Sigmoid colon (tissue), 7 donors: ENCODE results near the gene PIWIL4. TPM values are rescaled to one million over a fixed set of nuclear protein-coding genes. Genes with fewer than 3 reads are reported as not detected.
"Not testable (repeated sequence)": the region's sequence is repeated elsewhere in the genome, so short reads cannot be mapped to it uniquely, and the experiment has no call there.

Experiments
- DNase-seq: peaks from one replicate; pipeline ENCODE4 v3.0.0-alpha.2; 2019
- H3K27ac ChIP-seq, 4 donors: fragments of 200-600 bp; sonication (generic); one replicate each; pipeline ENCODE4 v1.5.1; 2016 to 2019; ENCODE audit warnings: mild to moderate bottlenecking in 1 of 4
- H3K27me3 ChIP-seq, 3 donors: fragments of 200-600 bp; sonication (generic); one replicate each; pipeline ENCODE4 v1.5.1; 2019; ENCODE audit warnings: mild to moderate bottlenecking in 1 of 3
- H3K36me3 ChIP-seq, 4 donors: fragments of 200-600 bp; sonication (generic); one replicate each; pipeline ENCODE4 v1.5.1; 2016 to 2019
- H3K4me1 ChIP-seq, 4 donors: fragments of 200-600 bp; sonication (generic); one replicate each; pipeline ENCODE4 v1.5.1; 2017 to 2019
- H3K4me3 ChIP-seq, 4 donors: fragments of 200-600 bp; sonication (generic); one replicate each; pipeline ENCODE4 v1.5.1; 2017 to 2019; ENCODE audit warnings: mild to moderate bottlenecking in 2 of 4, moderate library complexity in 1 of 4
- H3K9me3 ChIP-seq, 4 donors: fragments of 200-600 bp in 3 of 4; sonication (generic) in 3 of 4; one replicate each; pipeline versions ENCODE4 v1.5.1 to v1.6.1; 2013 to 2019
- EP300 ChIP-seq, 4 donors: sonication (generic); formaldehyde crosslinking; IDR thresholded peaks; one replicate each; pipeline ENCODE4 v1.6.1; 2017; ENCODE audit warnings: antibody characterized with exemption in 4 of 4
- POLR2A ChIP-seq, 2 donors: fragments of 450-650 bp; IDR thresholded peaks; one replicate each; pipeline ENCODE4 v1.6.1; 2016; ENCODE audit warnings: antibody characterized with exemption in 2 of 2, mild to moderate bottlenecking in 2 of 2, moderate library complexity in 2 of 2
- POLR2AphosphoS5 ChIP-seq, 4 donors: sonication (generic); formaldehyde crosslinking; IDR thresholded peaks; one replicate each; pipeline ENCODE4 v1.6.1; 2017; ENCODE audit warnings: antibody characterized with exemption in 4 of 4
- WGBS, 2 donors: extraction: QIAGEN DNeasy Blood & Tissue Kit; methylation state at CpG; one replicate each; pipeline ENCODE4 v1.1.7; 2013; 5-methylcytosine and 5-hydroxymethylcytosine counted together
- intact Hi-C: fragments of 100-400 bp; cut with DNase I; formaldehyde crosslinking; loops from one replicate; pipeline ENCODE4 v1.15.1; 2023
- polyA plus RNA-seq, 3 donors: library from polyadenylated mRNA; stranded (reverse); fragments of 200-250 nt; gene quantifications; one replicate each; pipeline ENCODE4 v1.2.3, GENCODE V29; 2013
- total RNA-seq, 4 donors: library from RNA; depleted of rRNA; stranded (reverse); fragments of >200 nt; gene quantifications; one replicate each; pipeline ENCODE4 v1.1.0, GENCODE V29; 2016
- TF ChIP-seq, protein P1 (sequence below), 4 experiments: fragments of 450-650 bp in 3 of 4; fragments of 200-600 bp in 1 of 4; IDR thresholded peaks; one replicate each; pipeline ENCODE4 v1.5.1; 2016 to 2019; ENCODE audit warnings: antibody characterized with exemption in 4 of 4, mild to moderate bottlenecking in 3 of 4, moderate library complexity in 2 of 4
- donor health status: healthy with polysubstance abuse.
- donor health status: Bipolar disorder and iron deficiency.
- donor health status: healthy.

The PIWIL4 gene
- total and polyA plus RNA-seq, 7 donors = 3.5 to 8.1 (median 4.3) TPM

DNA sequence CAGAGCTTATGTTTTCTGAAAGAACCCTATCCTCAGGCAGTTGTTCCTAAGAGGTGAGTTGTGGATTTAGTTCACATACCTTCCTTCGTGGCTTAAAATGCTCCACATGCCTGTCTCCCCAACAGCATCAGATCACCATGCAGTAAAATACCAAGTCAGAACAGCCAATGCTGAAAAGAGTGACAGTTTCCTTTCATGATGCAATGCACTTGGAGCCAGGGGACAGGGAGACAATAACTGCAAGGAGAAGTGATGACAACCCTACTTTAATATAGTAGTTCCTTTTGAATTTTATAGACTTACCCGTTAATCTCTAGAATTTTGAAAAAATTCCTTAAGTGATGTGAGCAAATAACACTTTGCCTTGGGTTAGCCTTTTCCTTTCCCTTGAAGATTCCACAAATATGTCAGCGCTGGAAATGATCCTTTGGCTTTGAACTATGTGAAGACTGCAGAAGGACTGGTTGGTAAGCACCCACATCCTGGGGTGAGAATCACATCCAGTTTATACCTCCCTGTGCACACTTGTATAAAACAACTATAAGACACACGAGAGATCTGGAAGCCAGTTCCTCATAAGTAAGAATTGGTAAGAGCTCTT, 71.2 kb downstream of the PIWIL4 start:
- H3K27me3 ChIP-seq = no peaks in the 10 kb centered on the region
- WGBS, 2 donors = 71 to 77% methylated on average over 4 of the region's 4 CpGs
- H3K36me3 ChIP-seq = no peaks in the 10 kb centered on the region
- intact Hi-C loops = no loop called here
- H3K27ac ChIP-seq = peak overlapping the region; percentile 45 to 68 (median 58)
- H3K4me1 ChIP-seq = peaks cover 0 to 22% (median 16%) of the 10 kb centered on the region in 4 donors
- no peaks in the 10 kb centered on the region for H3K9me3 ChIP-seq
- DNase-seq = no peak
- H3K4me3 ChIP-seq = peak overlapping the region in 2 of 4 donors; percentile 0 to 7
- TF ChIP-seq, protein P1, sequence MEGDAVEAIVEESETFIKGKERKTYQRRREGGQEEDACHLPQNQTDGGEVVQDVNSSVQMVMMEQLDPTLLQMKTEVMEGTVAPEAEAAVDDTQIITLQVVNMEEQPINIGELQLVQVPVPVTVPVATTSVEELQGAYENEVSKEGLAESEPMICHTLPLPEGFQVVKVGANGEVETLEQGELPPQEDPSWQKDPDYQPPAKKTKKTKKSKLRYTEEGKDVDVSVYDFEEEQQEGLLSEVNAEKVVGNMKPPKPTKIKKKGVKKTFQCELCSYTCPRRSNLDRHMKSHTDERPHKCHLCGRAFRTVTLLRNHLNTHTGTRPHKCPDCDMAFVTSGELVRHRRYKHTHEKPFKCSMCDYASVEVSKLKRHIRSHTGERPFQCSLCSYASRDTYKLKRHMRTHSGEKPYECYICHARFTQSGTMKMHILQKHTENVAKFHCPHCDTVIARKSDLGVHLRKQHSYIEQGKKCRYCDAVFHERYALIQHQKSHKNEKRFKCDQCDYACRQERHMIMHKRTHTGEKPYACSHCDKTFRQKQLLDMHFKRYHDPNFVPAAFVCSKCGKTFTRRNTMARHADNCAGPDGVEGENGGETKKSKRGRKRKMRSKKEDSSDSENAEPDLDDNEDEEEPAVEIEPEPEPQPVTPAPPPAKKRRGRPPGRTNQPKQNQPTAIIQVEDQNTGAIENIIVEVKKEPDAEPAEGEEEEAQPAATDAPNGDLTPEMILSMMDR (IDR thresholded peaks at IDR 0.05) = no peak
- TF ChIP-seq POLR2AphosphoS5 (IDR thresholded peaks at IDR 0.05) (no peak), POLR2A (IDR thresholded peaks at IDR 0.05) (no peak), EP300 (IDR thresholded peaks at IDR 0.05) (no peak)

GRCh38 chr11:94638902-94639373, 71.8 kb downstream of the PIWIL4 start:
- intact Hi-C loops = no loop called here
- Histone ChIP-seq H3K9me3 (no peaks in the 10 kb centered on the region), H3K4me1 (peaks cover 0 to 22% (median 16%) of the 10 kb centered on the region in 4 donors), H3K4me3 (peak overlapping the region in 2 of 4 donors; percentile 0 to 7), H3K27ac (peak overlapping the region; percentile 45 to 68 (median 58)), H3K36me3 (no peaks in the 10 kb centered on the region), H3K27me3 (no peaks in the 10 kb centered on the region)
- whole genome bisulfite sequencing, 2 donors = 53 to 65% methylated on average over 4 of the region's 4 CpGs
- TF ChIP-seq EP300 (IDR thresholded peaks at IDR 0.05) (no peak), POLR2AphosphoS5 (IDR thresholded peaks at IDR 0.05) (peak in 1 of 4 donors; percentile 5), POLR2A (IDR thresholded peaks at IDR 0.05) (no peak)
- TF ChIP-seq, protein P1 (IDR thresholded peaks at IDR 0.05) = no peak
- DNase-seq = no peak

DNA sequence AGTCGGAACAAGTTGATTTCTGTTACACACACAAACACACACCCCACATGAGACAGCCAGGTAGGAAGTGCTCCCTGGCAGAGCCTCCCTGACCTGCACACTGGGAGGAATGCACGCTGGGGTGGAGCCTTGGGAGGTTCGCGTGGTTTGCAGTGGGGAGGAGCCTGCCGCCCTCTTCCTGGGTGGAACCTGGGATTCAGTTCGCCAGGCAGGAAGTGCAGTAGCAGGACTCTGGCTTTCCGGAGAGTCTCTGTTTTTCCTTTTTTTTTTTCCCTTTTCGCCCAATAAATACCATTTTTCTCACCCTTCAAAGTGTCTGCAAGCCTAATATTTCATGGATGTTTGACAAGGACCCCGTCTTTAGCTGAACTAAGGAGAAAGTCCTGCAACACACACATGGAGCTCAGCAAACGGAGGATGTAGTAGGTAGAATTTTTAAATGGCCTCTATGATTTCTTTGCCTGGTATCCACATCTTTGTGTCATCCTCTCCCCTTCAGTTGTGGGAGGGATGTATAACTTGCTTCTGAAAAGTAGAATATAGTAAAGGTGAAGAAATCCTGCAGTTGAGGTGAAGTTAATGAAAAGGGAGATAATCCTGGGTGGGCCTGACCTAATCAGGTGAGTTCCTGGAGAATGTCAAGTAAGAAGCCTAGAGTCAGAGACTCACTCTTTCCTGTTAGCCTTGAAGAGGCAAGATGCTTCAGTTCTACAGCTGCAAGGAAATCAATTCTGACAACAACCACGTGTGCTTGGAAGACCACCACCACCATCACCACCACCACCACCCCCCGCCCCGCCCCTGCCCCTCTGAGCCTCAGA, 72.9 kb downstream of the PIWIL4 start:
- 87 to 88% methylated on average over 13 of the region's 13 CpGs for WGBS, 2 donors
- H3K27ac ChIP-seq = no peak overlapping the region

GRCh38 chr11:94641167-94641761, 74.1 kb downstream of the PIWIL4 start:
- intact Hi-C loops = no loop called here
- no peak for TF ChIP-seq EP300 (IDR thresholded peaks at IDR 0.05)
- TF ChIP-seq, protein P1 (IDR thresholded peaks at IDR 0.05) = no peak
- TF ChIP-seq POLR2A (IDR thresholded peaks at IDR 0.05) = no peak
- no peak for TF ChIP-seq POLR2AphosphoS5 (IDR thresholded peaks at IDR 0.05)
- no peaks in the 10 kb centered on the region for H3K9me3 ChIP-seq
- no peaks in the 10 kb centered on the region for H3K27me3 ChIP-seq
- no peak overlapping the region for H3K27ac ChIP-seq
- peaks cover 0 to 22% (median 16%) of the 10 kb centered on the region in 4 donors for H3K4me1 ChIP-seq
- WGBS, 2 donors = 71 to 74% methylated on average over 8 of the region's 8 CpGs
- no peak overlapping the region for H3K4me3 ChIP-seq
- H3K36me3 ChIP-seq = no peaks in the 10 kb centered on the region
- DNase-seq = no peak

More for the DNA sequence above, 72.9 kb downstream of the PIWIL4 start:
- TF ChIP-seq, protein P1 (IDR thresholded peaks at IDR 0.05) = no peak
- H3K4me1 ChIP-seq = peaks cover 0 to 22% (median 16%) of the 10 kb centered on the region in 4 donors
- H3K9me3 ChIP-seq = no peaks in the 10 kb centered on the region
- H3K27me3 ChIP-seq = no peaks in the 10 kb centered on the region
- DNase-seq = no peak
- H3K36me3 ChIP-seq = no peaks in the 10 kb centered on the region
- intact Hi-C loops = no loop called here
- no peak overlapping the region for H3K4me3 ChIP-seq

- H3K36me3 ChIP-seq, H3K4me3 ChIP-seq, H3K9me3 ChIP-seq, DNase-seq, intact Hi-C loops, H3K27ac ChIP-seq, H3K27me3 ChIP-seq: not testable (repeated sequence)
- 55 to 72% methylated on average over 7 of the region's 8 CpGs for WGBS, 2 donors
- peaks cover 0 to 14% (median 13%) of the 10 kb centered on the region in 4 donors for H3K4me1 ChIP-seq
Observed at GRCh38 chr11:94643186-94643585, 76.0 kb downstream of the PIWIL4 start.
